Neural progenitor cell (in vitro differentiated cells): ENCODE results near the gene RLN1.

Experiments
- CTCF ChIP-seq: fragments of 200-600 bp; sonication (generic); IDR thresholded peaks from 2 replicates; pipeline ENCODE4 v1.5.1; 2017; ENCODE audit warnings: antibody characterized with exemption, mild to moderate bottlenecking
- EZH2 ChIP-seq: fragments of 200-600 bp; sonication (generic); IDR thresholded peaks from 2 replicates; pipeline ENCODE4 v1.6.1; 2017; ENCODE audit warnings: antibody characterized with exemption, mild to moderate bottlenecking, moderate library complexity
- EZH2phosphoT487 ChIP-seq: fragments of 200-600 bp; sonication (generic); IDR thresholded peaks from 2 replicates; pipeline ENCODE4 v1.6.1; 2017; ENCODE audit warnings: antibody characterized with exemption

- no peak for TF ChIP-seq CTCF
- no peak for TF ChIP-seq EZH2phosphoT487
- no peak for TF ChIP-seq EZH2
Observed at GRCh38 chr9:5301544-5301943, 38.1 kb downstream of the RLN1 start.
